ENCODE measurements around the gene GFRAL. TPM values are rescaled to one million over a fixed set of nuclear protein-coding genes. Genes with fewer than 3 reads are reported as not detected.
A peak's percentile ranks its signal among the peaks of the same experiment; 100 is the strongest.

The GFRAL gene
- total RNA-seq, 1 donor = not detected

- DNase-seq (ENCODE audit: low read depth) = peak; percentile 35
- no peak for TF ChIP-seq CTCF (IDR thresholded peaks at IDR 0.05; ENCODE audit: insufficient read depth, low read depth, low read length)
- H3K4me3 ChIP-seq (ENCODE audit: low read depth, low read length) = no peak overlapping the region
Measured at GRCh38 chr6:55379471-55379870, 52.2 kb downstream of the GFRAL start.

GRCh38 chr6:55379895-55380294 lies 52.6 kb downstream of the GFRAL start:
- DNase-seq (ENCODE audit: low read depth) = peak; percentile 62
- no peak for TF ChIP-seq CTCF (IDR thresholded peaks at IDR 0.05; ENCODE audit: insufficient read depth, low read depth, low read length)
- H3K4me3 ChIP-seq (ENCODE audit: low read depth, low read length) = no peak overlapping the region

- no peak overlapping the region for H3K4me3 ChIP-seq (ENCODE audit: low read depth, low read length)
- peak; percentile 16 for DNase-seq (ENCODE audit: low read depth)
- no peak for TF ChIP-seq CTCF (IDR thresholded peaks at IDR 0.05; ENCODE audit: insufficient read depth, low read depth, low read length)
Measured at GRCh38 chr6:55388211-55388610, 60.9 kb downstream of the GFRAL start.

GRCh38 chr6:55395871-55396270 lies 68.6 kb downstream of the GFRAL start:
- TF ChIP-seq CTCF (IDR thresholded peaks at IDR 0.05; ENCODE audit: insufficient read depth, low read depth, low read length) = no peak
- DNase-seq (ENCODE audit: low read depth) = peak; percentile 83
- no peak overlapping the region for H3K4me3 ChIP-seq (ENCODE audit: low read depth, low read length)

- peak; percentile 82 for DNase-seq (ENCODE audit: low read depth)
- TF ChIP-seq CTCF (IDR thresholded peaks at IDR 0.05; ENCODE audit: insufficient read depth, low read depth, low read length) = no peak
- H3K4me3 ChIP-seq (ENCODE audit: low read depth, low read length) = no peak overlapping the region
Measured at GRCh38 chr6:55397986-55398385, 70.7 kb downstream of the GFRAL start.

- no peak for TF ChIP-seq CTCF (IDR thresholded peaks at IDR 0.05; ENCODE audit: insufficient read depth, low read depth, low read length)
- H3K4me3 ChIP-seq (ENCODE audit: low read depth, low read length) = no peak overlapping the region
- DNase-seq (ENCODE audit: low read depth) = peak; percentile 80
Measured at GRCh38 chr6:55399351-55399750, 72.1 kb downstream of the GFRAL start.

- no peak for TF ChIP-seq CTCF (IDR thresholded peaks at IDR 0.05; ENCODE audit: insufficient read depth, low read depth, low read length)
- no peak overlapping the region for H3K4me3 ChIP-seq (ENCODE audit: low read depth, low read length)
- DNase-seq (ENCODE audit: low read depth) = peak; percentile 50
Measured at GRCh38 chr6:55405474-55406235, 78.4 kb downstream of the GFRAL start.

All from fibroblast of villous mesenchyme (primary cell).